ENCODE measurements around the gene ISLR.

DNA sequence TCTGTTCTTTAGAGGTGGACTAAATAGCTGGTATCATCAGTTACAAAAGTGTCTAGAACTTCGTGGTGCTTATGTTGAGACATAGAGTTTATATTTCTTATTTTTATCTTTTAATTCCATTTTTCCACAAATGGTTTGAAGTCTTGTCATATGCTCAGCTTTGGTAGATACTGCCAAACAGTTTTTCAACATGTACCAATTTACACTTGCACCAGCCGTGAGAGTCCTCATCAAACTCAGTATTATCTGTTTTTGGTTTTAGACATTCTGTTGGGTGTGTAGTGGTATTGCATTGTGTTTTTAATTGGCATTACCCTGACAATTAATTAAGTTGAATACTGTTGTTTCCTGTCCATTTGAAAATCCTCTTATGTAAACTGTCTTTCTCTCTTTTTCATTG, 26.5 kb upstream of the ISLR start:
- TF ChIP-seq, protein P1, sequence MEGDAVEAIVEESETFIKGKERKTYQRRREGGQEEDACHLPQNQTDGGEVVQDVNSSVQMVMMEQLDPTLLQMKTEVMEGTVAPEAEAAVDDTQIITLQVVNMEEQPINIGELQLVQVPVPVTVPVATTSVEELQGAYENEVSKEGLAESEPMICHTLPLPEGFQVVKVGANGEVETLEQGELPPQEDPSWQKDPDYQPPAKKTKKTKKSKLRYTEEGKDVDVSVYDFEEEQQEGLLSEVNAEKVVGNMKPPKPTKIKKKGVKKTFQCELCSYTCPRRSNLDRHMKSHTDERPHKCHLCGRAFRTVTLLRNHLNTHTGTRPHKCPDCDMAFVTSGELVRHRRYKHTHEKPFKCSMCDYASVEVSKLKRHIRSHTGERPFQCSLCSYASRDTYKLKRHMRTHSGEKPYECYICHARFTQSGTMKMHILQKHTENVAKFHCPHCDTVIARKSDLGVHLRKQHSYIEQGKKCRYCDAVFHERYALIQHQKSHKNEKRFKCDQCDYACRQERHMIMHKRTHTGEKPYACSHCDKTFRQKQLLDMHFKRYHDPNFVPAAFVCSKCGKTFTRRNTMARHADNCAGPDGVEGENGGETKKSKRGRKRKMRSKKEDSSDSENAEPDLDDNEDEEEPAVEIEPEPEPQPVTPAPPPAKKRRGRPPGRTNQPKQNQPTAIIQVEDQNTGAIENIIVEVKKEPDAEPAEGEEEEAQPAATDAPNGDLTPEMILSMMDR (IDR thresholded peaks at IDR 0.05; ENCODE audit: poor library complexity), result no peak
- no peak for TF ChIP-seq EZH2phosphoT487 (IDR thresholded peaks at IDR 0.05; ENCODE audit: low read depth, severe bottlenecking, unreplicated experiment)
